Measurements from ENCODE around the gene CIP2A. TPM values are rescaled to one million over a fixed set of nuclear protein-coding genes. Genes with fewer than 3 reads are reported as not detected.

The CIP2A gene
- total RNA-seq, 1 donor from 2014 or later: 29.0 TPM

GRCh38 chr3:108602249-108602934 lies 13.2 kb upstream of the CIP2A start:
- Mint-ChIP-seq H3K9me3 (no peaks in the 10 kb centered on the region), H3K27ac (peak overlapping the region; percentile 58), H3K4me1 (ENCODE audit: unreplicated experiment) (peaks cover 16% of the 10 kb centered on the region), H3K36me3 (no peaks in the 10 kb centered on the region), H3K27me3 (no peaks in the 10 kb centered on the region), H3K4me3 (no peak overlapping the region)
- no peak for DNase-seq (ENCODE audit: extremely low spot score, unreplicated experiment)
- TF ChIP-seq CTCF (conservative IDR thresholded peaks at IDR 0.05): no peak

- H3K27ac Mint-ChIP-seq: no peak overlapping the region
- no peak for DNase-seq (ENCODE audit: extremely low spot score, unreplicated experiment)
- no peaks in the 10 kb centered on the region for H3K36me3 Mint-ChIP-seq
- no peaks in the 10 kb centered on the region for H3K9me3 Mint-ChIP-seq
- no peaks in the 10 kb centered on the region for H3K27me3 Mint-ChIP-seq
- H3K4me3 Mint-ChIP-seq: no peak overlapping the region
- peaks cover 16% of the 10 kb centered on the region for H3K4me1 Mint-ChIP-seq (ENCODE audit: unreplicated experiment)
- TF ChIP-seq CTCF (conservative IDR thresholded peaks at IDR 0.05): no peak
These were observed 10.6 kb upstream of the CIP2A start for GRCh38 chr3:108599677-108600409.

- Mint-ChIP-seq H3K36me3 (no peaks in the 10 kb centered on the region), H3K27me3 (no peaks in the 10 kb centered on the region), H3K27ac (no peak overlapping the region), H3K9me3 (no peaks in the 10 kb centered on the region), H3K4me3 (no peak overlapping the region), H3K4me1 (ENCODE audit: unreplicated experiment) (peaks cover 11% of the 10 kb centered on the region)
- no peak for DNase-seq (ENCODE audit: extremely low spot score, unreplicated experiment)
- no peak for TF ChIP-seq CTCF (conservative IDR thresholded peaks at IDR 0.05)
These were observed 9.1 kb upstream of the CIP2A start for GRCh38 chr3:108598375-108598774.

- Mint-ChIP-seq H3K4me1 (ENCODE audit: unreplicated experiment) (peaks cover 7% of the 10 kb centered on the region), H3K27ac (no peak overlapping the region), H3K4me3 (no peak overlapping the region), H3K9me3 (no peaks in the 10 kb centered on the region), H3K27me3 (no peaks in the 10 kb centered on the region), H3K36me3 (peaks cover 3% of the 10 kb centered on the region)
- no peak for DNase-seq (ENCODE audit: extremely low spot score, unreplicated experiment)
- TF ChIP-seq CTCF (conservative IDR thresholded peaks at IDR 0.05): no peak
These were observed 6.1 kb upstream of the CIP2A start for GRCh38 chr3:108595321-108595720.

- Mint-ChIP-seq H3K9me3 (no peaks in the 10 kb centered on the region), H3K4me3 (peak overlapping the region; percentile 99), H3K27me3 (no peaks in the 10 kb centered on the region), H3K36me3 (peaks cover 6% of the 10 kb centered on the region), H3K27ac (peak overlapping the region; percentile 99), H3K4me1 (ENCODE audit: unreplicated experiment) (peaks cover 19% of the 10 kb centered on the region)
- DNase-seq (ENCODE audit: extremely low spot score, unreplicated experiment): no peak
- no peak for TF ChIP-seq CTCF (conservative IDR thresholded peaks at IDR 0.05)
These were observed 1.2 kb upstream of the CIP2A start for GRCh38 chr3:108590460-108590859.

Measured in type B pancreatic cell (in vitro differentiated cells).